ENCODE measurements around the gene NPAS3. TPM values are rescaled to one million over a fixed set of nuclear protein-coding genes. Genes with fewer than 3 reads are reported as not detected.

Gene NPAS3
- polyA plus RNA-seq, 3 donors, result 8.6 to 10.2 (median 10.2) TPM

- DNase-seq (ENCODE audit: low read depth in 3 of 3, low spot score in 2 of 3), result no peak
Measured at GRCh38 chr14:33643426-33644181, 704.9 kb downstream of the NPAS3 start.

GRCh38 chr14:33646692-33647260 is 708.1 kb downstream of the NPAS3 start:
- DNase-seq (ENCODE audit: low read depth in 3 of 3, low spot score in 2 of 3), result no peak

GRCh38 chr14:33647385-33647786 is 708.7 kb downstream of the NPAS3 start:
- DNase-seq (ENCODE audit: low read depth in 3 of 3, low spot score in 2 of 3), result no peak

- DNase-seq (ENCODE audit: low read depth in 3 of 3, low spot score in 2 of 3), result no peak
Measured at GRCh38 chr14:33650430-33650829, 711.8 kb downstream of the NPAS3 start.

GRCh38 chr14:33652566-33653307 is 714.1 kb downstream of the NPAS3 start:
- DNase-seq (ENCODE audit: low read depth in 3 of 3, low spot score in 2 of 3), result no peak

GRCh38 chr14:33653308-33653695 is 714.6 kb downstream of the NPAS3 start:
- DNase-seq (ENCODE audit: low read depth in 3 of 3, low spot score in 2 of 3), result no peak

- DNase-seq (ENCODE audit: low read depth in 3 of 3, low spot score in 2 of 3), result no peak
Measured at GRCh38 chr14:33655421-33655820, 716.7 kb downstream of the NPAS3 start.

GRCh38 chr14:33657476-33657875 is 718.8 kb downstream of the NPAS3 start:
- no peak for DNase-seq (ENCODE audit: low read depth in 3 of 3, low spot score in 2 of 3)

- DNase-seq (ENCODE audit: low read depth in 3 of 3, low spot score in 2 of 3), result no peak
Measured at GRCh38 chr14:33660248-33660647, 721.6 kb downstream of the NPAS3 start.

- DNase-seq (ENCODE audit: low read depth in 3 of 3, low spot score in 2 of 3), result no peak
Measured at GRCh38 chr14:33661101-33661500, 722.4 kb downstream of the NPAS3 start.

- DNase-seq (ENCODE audit: low read depth in 3 of 3, low spot score in 2 of 3), result no peak
Measured at GRCh38 chr14:33668066-33668465, 729.4 kb downstream of the NPAS3 start.

GRCh38 chr14:33669111-33669510 is 730.4 kb downstream of the NPAS3 start:
- DNase-seq (ENCODE audit: low read depth in 3 of 3, low spot score in 2 of 3), result no peak

- DNase-seq (ENCODE audit: low read depth in 3 of 3, low spot score in 2 of 3), result no peak
Measured at GRCh38 chr14:33670235-33670634, 731.6 kb downstream of the NPAS3 start.

- no peak for DNase-seq (ENCODE audit: low read depth in 3 of 3, low spot score in 2 of 3)
Measured at GRCh38 chr14:33671556-33671955, 732.9 kb downstream of the NPAS3 start.

- DNase-seq (ENCODE audit: low read depth in 3 of 3, low spot score in 2 of 3), result no peak
Measured at GRCh38 chr14:33674927-33675326, 736.2 kb downstream of the NPAS3 start.

- no peak for DNase-seq (ENCODE audit: low read depth in 3 of 3, low spot score in 2 of 3)
Measured at GRCh38 chr14:33675415-33676130, 736.9 kb downstream of the NPAS3 start.

- no peak for DNase-seq (ENCODE audit: low read depth in 3 of 3, low spot score in 2 of 3)
Measured at GRCh38 chr14:33676135-33676566, 737.5 kb downstream of the NPAS3 start.

- DNase-seq (ENCODE audit: low read depth in 3 of 3, low spot score in 2 of 3), result no peak
Measured at GRCh38 chr14:33676891-33677290, 738.2 kb downstream of the NPAS3 start.

- DNase-seq (ENCODE audit: low read depth in 3 of 3, low spot score in 2 of 3), result no peak
Measured at GRCh38 chr14:33678005-33678404, 739.3 kb downstream of the NPAS3 start.

- DNase-seq (ENCODE audit: low read depth in 3 of 3, low spot score in 2 of 3), result no peak
Measured at GRCh38 chr14:33679025-33679424, 740.3 kb downstream of the NPAS3 start.
